ENCODE data around the gene BLNK. TPM values are rescaled to one million over a fixed set of nuclear protein-coding genes. Genes with fewer than 3 reads are reported as not detected.

Gene BLNK
- total RNA-seq, 1 donor from 2014 or later: not detected

- Mint-ChIP-seq H3K36me3 (ENCODE audit: low read depth) (no peaks in the 10 kb centered on the region), H3K27me3 (ENCODE audit: insufficient read depth) (peaks cover 8% of the 10 kb centered on the region), H3K4me1 (ENCODE audit: low read depth) (no peaks in the 10 kb centered on the region), H3K4me3 (no peak overlapping the region), H3K9me3 (peaks cover 41% of the 10 kb centered on the region), H3K27ac (no peak overlapping the region)
- no peak for DNase-seq (ENCODE audit: low spot score)
- intact Hi-C loops (cut with micrococcal nuclease): no loop called here
Measured at GRCh38 chr10:96172666-96173065, 98.7 kb downstream of the BLNK start.

- Mint-ChIP-seq H3K9me3 (peaks cover 37% of the 10 kb centered on the region), H3K27ac (no peak overlapping the region), H3K36me3 (ENCODE audit: low read depth) (peaks cover 6% of the 10 kb centered on the region), H3K4me3 (no peak overlapping the region), H3K4me1 (ENCODE audit: low read depth) (no peaks in the 10 kb centered on the region), H3K27me3 (ENCODE audit: insufficient read depth) (peaks cover 7% of the 10 kb centered on the region)
- intact Hi-C loops (cut with micrococcal nuclease): no loop called here
- no peak for DNase-seq (ENCODE audit: low spot score)
Measured at GRCh38 chr10:96170230-96170629, 101.1 kb downstream of the BLNK start.

GRCh38 chr10:96168546-96168945, 102.8 kb downstream of the BLNK start:
- intact Hi-C loops (cut with micrococcal nuclease): no loop called here
- Mint-ChIP-seq H3K36me3 (ENCODE audit: low read depth) (peaks cover 6% of the 10 kb centered on the region), H3K27me3 (ENCODE audit: insufficient read depth) (peaks cover 3% of the 10 kb centered on the region), H3K4me3 (no peak overlapping the region), H3K9me3 (peaks cover 37% of the 10 kb centered on the region), H3K4me1 (ENCODE audit: low read depth) (no peaks in the 10 kb centered on the region), H3K27ac (no peak overlapping the region)
- DNase-seq (ENCODE audit: low spot score): no peak

- intact Hi-C loops (cut with micrococcal nuclease): no loop called here
- H3K4me1 Mint-ChIP-seq (ENCODE audit: low read depth): no peaks in the 10 kb centered on the region
- H3K27me3 Mint-ChIP-seq (ENCODE audit: insufficient read depth): peaks cover 3% of the 10 kb centered on the region
- no peak for DNase-seq (ENCODE audit: low spot score)
- H3K27ac Mint-ChIP-seq: no peak overlapping the region
- H3K36me3 Mint-ChIP-seq (ENCODE audit: low read depth): peaks cover 6% of the 10 kb centered on the region
- H3K9me3 Mint-ChIP-seq: peaks cover 32% of the 10 kb centered on the region
- H3K4me3 Mint-ChIP-seq: no peak overlapping the region
Measured at GRCh38 chr10:96165726-96166125, 105.6 kb downstream of the BLNK start.

- intact Hi-C loops (cut with micrococcal nuclease): loop anchor here (2.0 kb wide), 1 partner anchor 14 kb away; no protein-coding TSS in a partner anchor
- H3K4me1 Mint-ChIP-seq (ENCODE audit: low read depth): peaks cover 10% of the 10 kb centered on the region
- peaks cover 57% of the 10 kb centered on the region for H3K36me3 Mint-ChIP-seq (ENCODE audit: low read depth)
- H3K4me3 Mint-ChIP-seq: no peak overlapping the region
- no peak overlapping the region for H3K27ac Mint-ChIP-seq
- H3K27me3 Mint-ChIP-seq (ENCODE audit: insufficient read depth): no peaks in the 10 kb centered on the region
- no peak for DNase-seq (ENCODE audit: low spot score)
- no peaks in the 10 kb centered on the region for H3K9me3 Mint-ChIP-seq
Measured at GRCh38 chr10:96153070-96153469, 118.3 kb downstream of the BLNK start.

- Mint-ChIP-seq H3K27ac (no peak overlapping the region), H3K27me3 (ENCODE audit: insufficient read depth) (no peaks in the 10 kb centered on the region), H3K36me3 (ENCODE audit: low read depth) (peaks cover 56% of the 10 kb centered on the region), H3K4me3 (no peak overlapping the region), H3K9me3 (no peaks in the 10 kb centered on the region), H3K4me1 (ENCODE audit: low read depth) (peaks cover 10% of the 10 kb centered on the region)
- intact Hi-C loops (cut with micrococcal nuclease): loop anchor here (2.0 kb wide), 1 partner anchor 14 kb away; no protein-coding TSS in a partner anchor
- DNase-seq (ENCODE audit: low spot score): no peak
Measured at GRCh38 chr10:96152437-96152836, 118.9 kb downstream of the BLNK start.

Other genes with a start within 250 kb of the BLNK start
- 9.7 and 10.2 TPM in 2 replicates for gene CCNJ, start 228.0 kb downstream of the BLNK start, total RNA-seq
- 14.3 and 16.2 TPM in 2 replicates for gene ZNF518A, start 141.3 kb downstream of the BLNK start, total RNA-seq
- not detected in 2 replicates for gene DNTT, start 32.9 kb upstream of the BLNK start, total RNA-seq
- not detected in 2 replicates for gene OPALIN, start 87.4 kb upstream of the BLNK start, total RNA-seq
- 0.07 TPM in 1 of 2 replicates, not detected in the other for gene TLL2, start 242.4 kb upstream of the BLNK start, total RNA-seq